Suprapubic skin (tissue), 4 donors: Measurements from ENCODE around the gene CNGB1.

Experiments used
- EP300 ChIP-seq: sonication (generic); formaldehyde crosslinking; IDR thresholded peaks from one replicate; pipeline ENCODE4 v1.6.1; 2017; ENCODE audit warnings: antibody characterized with exemption
- POLR2A ChIP-seq, 2 donors: fragments of 450-650 bp; IDR thresholded peaks; one replicate each; pipeline ENCODE4 v1.6.1; 2017; ENCODE audit warnings: antibody characterized with exemption in 2 of 2, mild to moderate bottlenecking in 2 of 2, moderate library complexity in 2 of 2
- POLR2AphosphoS5 ChIP-seq, 3 donors: sonication (generic); formaldehyde crosslinking; IDR thresholded peaks; one replicate each; pipeline ENCODE4 v1.6.1; 2017; ENCODE audit warnings: antibody characterized with exemption in 3 of 3
- TF ChIP-seq, protein P1 (sequence below), 2 donors: fragments of 200-600 bp in 1 of 2; fragments of 450-650 bp in 1 of 2; sonication (generic) in 1 of 2; IDR thresholded peaks; one replicate each; pipeline ENCODE4 v1.5.1; 2016 to 2019; ENCODE audit warnings: antibody characterized with exemption in 2 of 2, mild to moderate bottlenecking in 1 of 2, moderate library complexity in 1 of 2

DNA sequence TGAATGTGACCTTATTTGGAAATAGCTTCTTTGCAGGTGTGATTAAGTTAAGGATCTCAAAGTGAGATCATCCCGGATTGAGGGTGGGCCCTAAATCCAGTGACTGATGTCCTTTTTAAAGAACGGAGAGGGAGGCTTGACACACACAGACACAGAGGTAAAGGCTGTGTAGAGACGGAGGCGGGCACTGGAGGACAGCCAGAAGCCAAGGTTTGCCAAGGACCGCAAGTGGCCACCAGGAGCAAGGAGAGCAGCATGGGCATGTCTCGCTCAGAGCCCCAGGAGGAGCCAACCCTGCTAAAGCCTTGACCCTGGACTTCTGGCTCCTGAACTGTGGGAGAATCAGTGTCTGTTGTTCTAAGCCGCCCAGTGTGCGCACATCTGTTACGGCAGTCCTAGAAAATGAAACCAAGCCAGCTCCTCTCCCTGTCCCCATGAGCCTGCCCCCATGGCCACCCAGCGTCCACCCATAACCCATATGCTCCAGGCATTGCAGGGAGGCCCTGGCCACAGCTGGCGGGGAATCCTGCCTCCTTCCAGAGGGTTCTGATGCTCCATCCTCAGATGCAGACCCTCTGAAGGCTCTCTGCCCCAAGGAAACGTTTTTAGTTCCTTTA is 15.2 kb downstream of the CNGB1 start:
- TF ChIP-seq, protein P1, sequence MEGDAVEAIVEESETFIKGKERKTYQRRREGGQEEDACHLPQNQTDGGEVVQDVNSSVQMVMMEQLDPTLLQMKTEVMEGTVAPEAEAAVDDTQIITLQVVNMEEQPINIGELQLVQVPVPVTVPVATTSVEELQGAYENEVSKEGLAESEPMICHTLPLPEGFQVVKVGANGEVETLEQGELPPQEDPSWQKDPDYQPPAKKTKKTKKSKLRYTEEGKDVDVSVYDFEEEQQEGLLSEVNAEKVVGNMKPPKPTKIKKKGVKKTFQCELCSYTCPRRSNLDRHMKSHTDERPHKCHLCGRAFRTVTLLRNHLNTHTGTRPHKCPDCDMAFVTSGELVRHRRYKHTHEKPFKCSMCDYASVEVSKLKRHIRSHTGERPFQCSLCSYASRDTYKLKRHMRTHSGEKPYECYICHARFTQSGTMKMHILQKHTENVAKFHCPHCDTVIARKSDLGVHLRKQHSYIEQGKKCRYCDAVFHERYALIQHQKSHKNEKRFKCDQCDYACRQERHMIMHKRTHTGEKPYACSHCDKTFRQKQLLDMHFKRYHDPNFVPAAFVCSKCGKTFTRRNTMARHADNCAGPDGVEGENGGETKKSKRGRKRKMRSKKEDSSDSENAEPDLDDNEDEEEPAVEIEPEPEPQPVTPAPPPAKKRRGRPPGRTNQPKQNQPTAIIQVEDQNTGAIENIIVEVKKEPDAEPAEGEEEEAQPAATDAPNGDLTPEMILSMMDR (IDR thresholded peaks at IDR 0.05): no peak
- TF ChIP-seq EP300: no peak
- TF ChIP-seq POLR2A (IDR thresholded peaks at IDR 0.05): no peak
- TF ChIP-seq POLR2AphosphoS5 (IDR thresholded peaks at IDR 0.05): no peak
